Brain pericyte (primary cell): Measurements from ENCODE around the gene DDA1.
"Not testable (repeated sequence)": the region's sequence is repeated elsewhere in the genome, so short reads cannot be mapped to it uniquely, and the experiment has no call there.

Experiments used
- DNase-seq: peaks from one replicate; pipeline ENCODE4 v3.0.0-alpha.2; 2012; ENCODE audit warnings: low read depth, low spot score

Gene DDA1

GRCh38 chr19:17309198-17309964 lies at the start of gene DDA1:
DDA1 (plus strand) TSS chr19:17309563; CDS start chr19:17309655, 92 bp downstream.
- peak; percentile 99 for DNase-seq

- DNase-seq = no peak
These were observed 49.4 kb upstream of the DDA1 start for GRCh38 chr19:17259934-17260333.

- no peak for DNase-seq
These were observed 48.5 kb upstream of the DDA1 start for GRCh38 chr19:17260842-17261325.

GRCh38 chr19:17262557-17262956 lies 46.8 kb upstream of the DDA1 start:
- DNase-seq = no peak

- DNase-seq = no peak
These were observed 45.4 kb upstream of the DDA1 start for GRCh38 chr19:17263712-17264640.

GRCh38 chr19:17264641-17264979 lies 44.8 kb upstream of the DDA1 start, which contains the start of gene USHBP1:
USHBP1 (minus strand) TSS chr19:17264745; CDS start chr19:17264299, 446 bp downstream.
- DNase-seq = no peak

GRCh38 chr19:17266026-17266425 lies 43.3 kb upstream of the DDA1 start:
- no peak for DNase-seq

- no peak for DNase-seq
These were observed 42.8 kb upstream of the DDA1 start for GRCh38 chr19:17266589-17266974.

GRCh38 chr19:17266975-17267788 lies 42.2 kb upstream of the DDA1 start, which contains the start of gene BABAM1:
BABAM1 (plus strand) TSS chr19:17267443; CDS start chr19:17268807, 1,364 bp downstream.
- DNase-seq = peak; percentile 95

GRCh38 chr19:17268754-17269153 lies 40.6 kb upstream of the DDA1 start:
- DNase-seq = no peak

- not testable (repeated sequence) for DNase-seq
These were observed 34.5 kb upstream of the DDA1 start for GRCh38 chr19:17274892-17275291.

- no peak for DNase-seq
These were observed 33.8 kb upstream of the DDA1 start for GRCh38 chr19:17275441-17276175.

- no peak for DNase-seq
These were observed 29.9 kb upstream of the DDA1 start for GRCh38 chr19:17279436-17279835.

- DNase-seq = no peak
These were observed 27.7 kb upstream of the DDA1 start, which contains the start of gene ANKLE1 for GRCh38 chr19:17281391-17282304. ANKLE1 (plus strand) TSS chr19:17281901; CDS start chr19:17281921, 20 bp downstream.

GRCh38 chr19:17282488-17283125 lies 26.8 kb upstream of the DDA1 start:
- DNase-seq = no peak

- DNase-seq = no peak
These were observed 25.8 kb upstream of the DDA1 start for GRCh38 chr19:17283504-17283996.

- DNase-seq = no peak
These were observed 23.8 kb upstream of the DDA1 start for GRCh38 chr19:17285415-17286135.

- DNase-seq = no peak
These were observed 23.1 kb upstream of the DDA1 start for GRCh38 chr19:17286263-17286662.
